Adipocyte (in vitro differentiated cells): ENCODE results near the gene MGME1.
"Not testable (repeated sequence)": the region's sequence is repeated elsewhere in the genome, so short reads cannot be mapped to it uniquely, and the experiment has no call there.

Experiments used
- DNase-seq: peaks from one replicate; pipeline ENCODE4 v3.0.0-alpha.2; 2015; ENCODE audit warnings: low read depth
- H3K27me3 ChIP-seq: replicated peaks from 2 replicates; pipeline ENCODE4 v1.7.0; 2013; ENCODE audit warnings: mild to moderate bottlenecking, low read length, moderate library complexity; ENCODE audit not compliant: control insufficient read depth, insufficient read depth
- H3K36me3 ChIP-seq: 2 replicates; pipeline ENCODE4 v1.7.0; 2013; ENCODE audit warnings: low read length, mild to moderate bottlenecking, moderate library complexity; ENCODE audit not compliant: control insufficient read depth, insufficient read depth, severe bottlenecking
- H3K4me1 ChIP-seq: 2 replicates; pipeline ENCODE4 v1.7.0; 2013; ENCODE audit warnings: mild to moderate bottlenecking, low read length, moderate library complexity; ENCODE audit not compliant: control insufficient read depth, insufficient read depth
- H3K4me3 ChIP-seq: 2 replicates; pipeline ENCODE4 v1.7.0; 2013; ENCODE audit warnings: mild to moderate bottlenecking, low read length, moderate library complexity
- H3K9ac ChIP-seq: 2 replicates; pipeline ENCODE4 v1.7.0; 2013; ENCODE audit warnings: mild to moderate bottlenecking, low read length, moderate library complexity
- H3K9me3 ChIP-seq: 2 replicates; pipeline ENCODE4 v1.7.0; 2013; ENCODE audit warnings: mild to moderate bottlenecking, low read length, moderate library complexity; ENCODE audit not compliant: control insufficient read depth

The MGME1 gene

DNA sequence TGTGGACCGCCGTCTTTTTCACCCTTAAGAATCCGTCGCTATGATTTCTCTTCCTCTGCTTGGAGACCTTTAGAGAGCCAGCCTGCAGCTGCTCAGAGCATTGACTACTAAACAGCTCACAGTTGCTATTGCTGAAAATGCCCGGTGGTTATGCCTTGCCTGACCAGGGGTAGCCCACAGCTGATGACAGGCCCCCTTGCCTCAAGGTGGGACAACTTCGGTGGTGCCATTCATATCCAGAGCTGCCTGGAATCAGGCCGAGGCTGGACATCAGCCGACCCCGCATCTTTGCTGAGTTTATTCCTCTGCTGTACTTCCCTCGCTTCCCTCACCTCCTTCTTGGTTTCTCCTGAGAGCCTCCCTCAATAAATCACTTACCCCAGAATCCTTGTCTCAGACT, 49.3 kb downstream of the MGME1 start:
- no peak for DNase-seq
- Histone ChIP-seq H3K4me1 (no peaks in the 10 kb centered on the region), H3K27me3 (peaks cover 34% of the 10 kb centered on the region), H3K9me3 (peaks cover 5% of the 10 kb centered on the region), H3K9ac (no peak overlapping the region), H3K36me3 (no peaks in the 10 kb centered on the region), H3K4me3 (no peak overlapping the region)

DNA sequence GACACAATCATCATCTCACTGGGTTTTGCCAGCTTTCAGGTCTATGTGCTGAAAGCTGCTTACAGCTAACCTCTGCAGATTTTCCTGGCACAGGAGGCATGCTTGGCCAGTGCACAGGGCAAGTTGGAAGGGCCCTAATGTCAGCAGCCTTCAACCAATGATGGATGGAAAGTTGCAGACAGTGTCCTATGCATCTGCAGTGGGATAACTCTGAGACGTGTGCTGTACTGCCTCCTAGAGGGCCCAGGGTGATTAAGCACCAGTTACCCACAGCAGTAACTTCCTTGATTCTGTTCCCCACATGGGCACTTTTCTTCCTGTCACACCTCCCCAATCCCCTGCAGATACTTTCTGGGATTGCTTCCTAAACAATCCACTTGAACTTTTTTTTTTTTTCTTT, 50.2 kb downstream of the MGME1 start:
- no peak for DNase-seq
- H3K4me1 ChIP-seq: no peaks in the 10 kb centered on the region
- peaks cover 5% of the 10 kb centered on the region for H3K9me3 ChIP-seq
- H3K4me3 ChIP-seq: no peak overlapping the region
- H3K27me3 ChIP-seq: peaks cover 39% of the 10 kb centered on the region
- H3K36me3 ChIP-seq: no peaks in the 10 kb centered on the region
- H3K9ac ChIP-seq: no peak overlapping the region

DNA sequence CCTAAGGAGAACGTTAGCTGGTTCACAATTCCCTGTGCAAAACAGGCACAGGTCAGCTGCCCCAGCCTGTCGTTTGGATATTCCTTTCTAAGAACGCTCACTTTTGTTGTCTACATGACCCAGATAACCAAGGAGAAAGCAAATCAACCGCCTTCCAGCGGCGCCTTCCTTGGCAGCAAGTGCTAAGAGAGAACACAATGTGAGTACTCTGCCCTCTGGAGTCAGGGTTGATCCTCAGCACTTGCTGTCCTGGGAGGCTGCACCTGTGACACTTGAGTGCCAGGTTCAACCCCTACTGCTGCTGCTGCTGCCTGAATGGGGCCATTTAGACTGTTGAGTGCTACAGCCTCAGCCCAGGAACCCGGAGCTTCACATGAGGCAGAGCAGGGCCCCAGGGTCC, 52.1 kb downstream of the MGME1 start:
- no peak for DNase-seq
- Histone ChIP-seq H3K4me3 (no peak overlapping the region), H3K27me3 (peaks cover 49% of the 10 kb centered on the region), H3K36me3 (no peaks in the 10 kb centered on the region), H3K9me3 (peaks cover 5% of the 10 kb centered on the region), H3K9ac (no peak overlapping the region), H3K4me1 (no peaks in the 10 kb centered on the region)

DNA sequence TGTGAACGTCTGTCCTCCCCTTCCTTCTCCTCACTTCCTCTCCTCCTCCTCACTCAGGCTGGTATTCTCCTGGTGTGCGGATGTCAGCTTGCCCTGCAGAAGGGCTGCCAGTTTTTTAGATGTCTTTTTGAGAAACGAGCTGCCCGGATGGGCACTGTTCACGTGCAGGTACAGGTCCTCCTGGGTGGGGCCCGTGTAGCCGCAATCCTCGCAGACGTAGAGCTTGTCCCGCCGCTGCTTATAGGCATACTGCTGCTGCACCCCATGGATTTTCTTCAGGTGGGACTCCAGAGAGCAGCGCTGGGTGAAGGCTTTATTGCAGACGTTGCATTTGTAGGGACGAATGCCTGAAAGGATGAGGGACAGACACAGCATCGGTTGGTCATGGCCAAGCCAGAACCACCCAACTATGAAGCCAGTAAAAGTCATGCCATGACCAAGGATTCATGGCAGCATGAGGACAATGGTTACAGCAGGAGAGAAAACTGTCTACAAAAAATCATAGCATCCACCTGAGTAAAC, 55.8 kb downstream of the MGME1 start:
- no peak for DNase-seq
- Histone ChIP-seq H3K36me3 (no peaks in the 10 kb centered on the region), H3K4me1 (no peaks in the 10 kb centered on the region)

DNA sequence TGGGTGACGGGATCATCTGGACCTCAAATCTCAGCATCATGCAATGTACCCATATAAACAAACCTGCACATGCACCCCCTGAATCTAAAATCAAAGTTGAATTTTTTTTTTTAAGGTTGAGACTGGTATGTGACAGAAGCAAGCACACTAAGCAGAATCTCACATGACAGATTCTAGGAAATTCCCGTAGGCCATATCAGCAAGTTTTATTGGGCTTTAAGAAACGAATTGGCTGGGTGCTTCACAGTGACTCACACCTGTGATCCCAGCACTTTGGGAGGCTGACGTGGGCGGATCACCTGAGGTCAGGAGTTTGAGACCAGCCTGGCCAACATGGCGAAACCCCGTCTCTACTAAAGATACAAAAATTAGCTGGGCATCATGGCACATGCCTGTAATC, 58.2 kb downstream of the MGME1 start:
- not testable (repeated sequence) for H3K9me3 ChIP-seq, H3K36me3 ChIP-seq, H3K9ac ChIP-seq, DNase-seq, H3K4me3 ChIP-seq, H3K4me1 ChIP-seq
- peaks cover 16% of the 10 kb centered on the region for H3K27me3 ChIP-seq

More for the DNA sequence above, 55.8 kb downstream of the MGME1 start:
- Histone ChIP-seq H3K9me3 (peaks cover 5% of the 10 kb centered on the region), H3K4me3 (no peak overlapping the region), H3K27me3 (peaks cover 33% of the 10 kb centered on the region), H3K9ac (no peak overlapping the region)

DNA sequence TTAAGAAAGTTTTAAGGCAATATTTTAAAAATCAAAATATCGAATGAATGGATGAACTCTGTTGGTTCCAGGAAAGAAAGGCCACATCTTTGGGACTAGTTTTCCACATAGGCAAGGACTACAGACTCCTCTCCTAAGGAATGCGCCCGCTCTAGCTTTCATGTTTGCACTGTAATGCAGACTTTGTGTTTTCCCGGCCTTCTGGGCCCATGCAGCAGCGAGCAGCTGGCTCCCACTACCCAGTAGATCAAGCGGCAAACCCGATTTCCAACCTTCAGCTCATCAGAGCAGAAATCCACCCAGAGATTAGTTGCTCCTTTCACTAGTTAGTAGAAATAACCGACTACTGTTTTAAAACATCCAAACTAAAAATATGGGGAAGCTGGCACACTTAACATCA, 61.2 kb downstream of the MGME1 start:
- Histone ChIP-seq H3K9ac (no peak overlapping the region), H3K9me3 (no peaks in the 10 kb centered on the region), H3K4me1 (no peaks in the 10 kb centered on the region)

DNA sequence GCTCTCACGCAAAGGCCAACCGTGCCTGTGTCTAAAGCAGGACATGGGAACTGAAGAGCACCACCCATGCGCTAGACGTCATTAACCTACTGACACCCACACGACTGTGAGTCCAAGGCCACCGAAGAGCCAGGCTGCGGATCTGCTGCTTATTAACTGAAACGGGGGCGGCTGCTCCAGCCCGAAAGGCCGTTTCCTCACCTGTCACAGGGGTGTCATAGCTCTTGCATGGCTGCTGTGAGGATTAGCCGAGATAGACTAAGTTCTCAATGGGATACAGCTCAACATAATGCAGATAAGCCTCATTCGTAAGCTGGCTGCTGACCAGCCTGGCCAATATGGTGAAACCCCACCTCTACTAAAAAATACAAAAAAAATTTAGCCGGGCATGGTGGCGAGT, 62.2 kb downstream of the MGME1 start:
- DNase-seq: no peak
- H3K4me1 ChIP-seq: no peaks in the 10 kb centered on the region
- H3K36me3 ChIP-seq: no peaks in the 10 kb centered on the region

More for the DNA sequence above, 61.2 kb downstream of the MGME1 start:
- H3K4me3 ChIP-seq: no peak overlapping the region
- H3K36me3 ChIP-seq: no peaks in the 10 kb centered on the region
- H3K27me3 ChIP-seq: peaks cover 9% of the 10 kb centered on the region
- DNase-seq: no peak

DNA sequence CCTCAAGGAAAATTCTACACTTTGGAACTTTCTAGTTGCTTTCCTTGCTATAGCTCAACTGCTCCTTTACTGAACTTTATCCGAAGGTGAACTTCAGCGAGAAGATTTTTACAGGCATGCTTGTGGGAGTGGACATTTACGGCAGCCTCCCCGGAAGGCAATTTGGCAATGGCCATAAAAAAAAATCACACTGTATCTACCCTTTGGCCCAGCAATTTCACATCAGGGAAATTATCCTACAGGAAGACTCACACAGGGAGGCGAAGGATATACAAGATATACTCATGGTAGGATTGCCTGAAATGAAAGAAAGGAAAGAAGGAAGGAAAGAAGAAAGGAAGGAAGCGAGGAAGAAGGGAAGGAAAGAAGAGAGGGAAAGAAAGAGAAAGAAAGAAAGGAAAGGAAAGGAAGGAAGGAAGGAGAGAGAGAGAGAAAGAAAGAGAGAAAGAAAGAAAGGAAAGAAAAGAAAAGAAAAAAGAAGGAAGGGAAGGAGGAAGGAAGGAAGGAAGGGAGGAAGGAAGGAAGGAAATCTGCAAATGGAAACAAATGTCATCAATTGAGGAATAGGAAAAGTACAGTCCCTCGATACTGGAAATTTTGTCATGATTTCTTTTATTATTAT, 63.2 kb downstream of the MGME1 start:
- Histone ChIP-seq H3K4me3 (no peak overlapping the region), H3K9ac (no peak overlapping the region), H3K36me3 (no peaks in the 10 kb centered on the region), H3K4me1 (no peaks in the 10 kb centered on the region), H3K27me3 (peaks cover 9% of the 10 kb centered on the region), H3K9me3 (no peaks in the 10 kb centered on the region)
- no peak for DNase-seq

More for the DNA sequence above, 62.2 kb downstream of the MGME1 start:
- no peak overlapping the region for H3K4me3 ChIP-seq
- H3K9me3 ChIP-seq: no peaks in the 10 kb centered on the region
- peaks cover 9% of the 10 kb centered on the region for H3K27me3 ChIP-seq
- no peak overlapping the region for H3K9ac ChIP-seq

DNA sequence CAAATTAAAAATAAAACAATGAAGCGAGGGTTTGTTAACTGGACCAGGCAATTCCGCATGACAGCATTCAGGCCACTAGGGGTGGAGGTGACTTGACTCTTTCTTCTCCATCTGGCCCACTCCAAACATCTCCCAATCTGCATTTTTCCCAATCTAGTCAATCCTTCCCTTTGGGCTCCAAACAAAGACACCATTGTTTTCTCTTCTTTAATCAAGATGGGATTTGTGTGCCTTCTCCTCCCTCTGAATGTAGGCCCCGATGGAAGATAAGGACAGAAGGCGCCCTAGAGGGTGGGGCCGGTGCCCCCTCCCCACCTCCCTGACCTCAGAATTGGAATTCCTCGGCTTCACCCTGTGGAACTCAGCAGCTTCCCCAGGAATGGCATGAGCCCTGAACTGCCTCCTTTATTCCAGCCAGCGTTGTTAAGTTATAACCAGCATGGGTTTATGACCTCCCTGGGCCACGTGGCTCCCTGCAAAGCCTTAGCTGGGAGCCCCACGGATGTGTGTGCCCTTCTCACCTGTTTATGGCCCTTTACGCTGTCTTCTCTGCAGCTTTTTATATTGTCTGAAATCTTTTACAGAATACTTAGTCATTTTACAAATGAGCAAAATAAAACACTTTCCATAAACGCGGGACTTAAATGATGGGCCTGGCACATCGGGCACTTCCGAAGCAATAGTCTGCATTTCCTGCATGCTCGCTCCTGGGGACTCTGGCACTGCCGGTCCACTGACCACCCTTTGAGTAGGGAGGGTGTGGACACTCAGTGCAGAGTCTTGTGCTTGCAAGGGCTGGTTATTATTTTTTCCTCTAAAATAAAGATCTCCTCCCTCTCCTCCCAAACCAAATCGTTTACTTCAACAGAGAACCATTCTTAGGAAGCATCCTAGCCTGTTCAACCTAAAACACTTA, 64.4 kb downstream of the MGME1 start:
- Histone ChIP-seq H3K9me3 (no peaks in the 10 kb centered on the region), H3K36me3 (no peaks in the 10 kb centered on the region), H3K27me3 (peaks cover 19% of the 10 kb centered on the region), H3K9ac (no peak overlapping the region), H3K4me3 (no peak overlapping the region), H3K4me1 (no peaks in the 10 kb centered on the region)
- DNase-seq: no peak

DNA sequence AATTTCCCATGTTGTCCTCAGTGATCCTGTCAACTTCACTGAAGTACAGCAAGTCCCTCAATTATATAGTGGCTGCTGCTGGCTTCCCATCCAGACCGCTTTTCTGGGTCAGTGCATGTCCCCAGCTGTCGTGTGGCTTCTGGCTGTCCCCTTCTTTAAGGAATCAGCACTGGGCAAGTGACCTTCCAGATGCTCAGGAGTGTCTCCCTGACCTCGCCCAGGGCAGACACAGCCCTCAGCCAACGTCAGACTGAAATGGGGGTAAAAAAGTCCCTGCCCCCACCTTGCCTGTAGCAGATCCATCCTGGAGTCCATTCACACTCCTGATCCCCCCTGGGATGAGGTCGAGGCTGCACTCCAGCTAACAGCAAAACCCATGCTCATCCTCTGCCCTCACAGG, 65.2 kb downstream of the MGME1 start:
- H3K27me3 ChIP-seq: peaks cover 19% of the 10 kb centered on the region
- H3K36me3 ChIP-seq: no peaks in the 10 kb centered on the region
- no peak for DNase-seq
- H3K9me3 ChIP-seq: no peaks in the 10 kb centered on the region
- no peak overlapping the region for H3K9ac ChIP-seq
- H3K4me3 ChIP-seq: no peak overlapping the region
- no peaks in the 10 kb centered on the region for H3K4me1 ChIP-seq

DNA sequence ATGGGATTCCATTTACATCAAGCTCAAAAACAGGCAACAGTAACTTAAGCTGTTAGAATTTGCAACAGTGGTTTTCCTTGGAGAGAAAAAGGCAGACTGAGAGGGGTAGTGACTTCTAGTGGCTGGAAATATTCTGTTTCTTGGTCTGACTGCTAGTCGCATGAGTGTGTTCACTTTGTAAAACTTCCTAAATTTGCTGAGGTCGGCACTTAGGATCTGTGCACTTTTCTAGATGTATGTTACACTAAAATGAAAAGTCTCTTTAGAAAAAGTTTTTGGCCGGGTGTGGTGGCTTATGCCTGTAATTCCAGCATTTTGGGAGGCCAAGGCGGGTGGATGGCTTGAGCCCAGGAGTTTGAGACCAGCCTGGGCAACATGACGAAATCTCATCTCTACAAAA, 70.2 kb downstream of the MGME1 start:
- no peak overlapping the region for H3K9ac ChIP-seq
- no peak overlapping the region for H3K4me3 ChIP-seq
- H3K4me1 ChIP-seq: no peaks in the 10 kb centered on the region
- no peaks in the 10 kb centered on the region for H3K36me3 ChIP-seq
- peaks cover 11% of the 10 kb centered on the region for H3K9me3 ChIP-seq
- H3K27me3 ChIP-seq: peaks cover 43% of the 10 kb centered on the region
- DNase-seq: no peak
